ENCODE results near the gene GPR39.

The GPR39 gene

GRCh38 chr2:132416723-132417395 lies at the start of gene GPR39:
TSS of gene GPR39 (plus strand) at chr2:132416805.
- peaks cover 27 to 44% of the 10 kb centered on the region in 2 donors for H3K4me1 ChIP-seq (ENCODE audit: control insufficient read depth in 1 of 2, insufficient read depth in 2 of 2, low read length in 2 of 2)
- no peaks in the 10 kb centered on the region for H3K27me3 ChIP-seq (ENCODE audit: control insufficient read depth in 1 of 2, insufficient read depth in 2 of 2, low read length in 2 of 2)
- H3K9ac ChIP-seq (ENCODE audit: low read depth in 1 of 2, low read length in 2 of 2) = peak within 1 kb of the TSS; percentile 55 to 79
- no peaks in the 10 kb centered on the region for H3K9me3 ChIP-seq (ENCODE audit: control insufficient read depth in 1 of 2, low read length in 2 of 2)
- H3K36me3 ChIP-seq (ENCODE audit: control insufficient read depth in 1 of 2, insufficient read depth in 2 of 2, low read length in 2 of 2) = no peaks in the 10 kb centered on the region
- peak within 1 kb of the TSS; percentile 92 for H3K27ac ChIP-seq (ENCODE audit: low read depth, low read length)
- peak within 1 kb of the TSS; percentile 67 to 73 for H3K4me3 ChIP-seq (ENCODE audit: low read depth in 1 of 2, low read length in 2 of 2)

- H3K27ac ChIP-seq (ENCODE audit: low read depth, low read length) = no peak overlapping the region
Measured at GRCh38 chr2:132368191-132368590, 48.4 kb upstream of the GPR39 start.

GRCh38 chr2:132372276-132372675 lies 44.3 kb upstream of the GPR39 start:
- Histone ChIP-seq H3K9me3 (ENCODE audit: control insufficient read depth in 1 of 2, low read length in 2 of 2) (peaks cover 5 to 6% of the 10 kb centered on the region in 2 donors), H3K9ac (ENCODE audit: low read depth in 1 of 2, low read length in 2 of 2) (no peak overlapping the region), H3K36me3 (ENCODE audit: control insufficient read depth in 1 of 2, insufficient read depth in 2 of 2, low read length in 2 of 2) (no peaks in the 10 kb centered on the region), H3K27ac (ENCODE audit: low read depth, low read length) (no peak overlapping the region), H3K4me1 (ENCODE audit: control insufficient read depth in 1 of 2, insufficient read depth in 2 of 2, low read length in 2 of 2) (no peaks in the 10 kb centered on the region), H3K4me3 (ENCODE audit: low read depth in 1 of 2, low read length in 2 of 2) (no peak overlapping the region), H3K27me3 (ENCODE audit: control insufficient read depth in 1 of 2, insufficient read depth in 2 of 2, low read length in 2 of 2) (no peaks in the 10 kb centered on the region)

More at GRCh38 chr2:132368191-132368590, 48.4 kb upstream of the GPR39 start:
- H3K36me3 ChIP-seq (ENCODE audit: control insufficient read depth in 1 of 2, insufficient read depth in 2 of 2, low read length in 2 of 2) = no peaks in the 10 kb centered on the region
- H3K27me3 ChIP-seq (ENCODE audit: control insufficient read depth in 1 of 2, insufficient read depth in 2 of 2, low read length in 2 of 2) = no peaks in the 10 kb centered on the region
- no peak overlapping the region for H3K4me3 ChIP-seq (ENCODE audit: low read depth in 1 of 2, low read length in 2 of 2)
- no peak overlapping the region for H3K9ac ChIP-seq (ENCODE audit: low read depth in 1 of 2, low read length in 2 of 2)
- peaks cover 0 to under 1% of the 10 kb centered on the region in 2 donors for H3K9me3 ChIP-seq (ENCODE audit: control insufficient read depth in 1 of 2, low read length in 2 of 2)
- no peaks in the 10 kb centered on the region for H3K4me1 ChIP-seq (ENCODE audit: control insufficient read depth in 1 of 2, insufficient read depth in 2 of 2, low read length in 2 of 2)

- no peak overlapping the region for H3K9ac ChIP-seq (ENCODE audit: low read depth in 1 of 2, low read length in 2 of 2)
- peaks cover 5 to 6% of the 10 kb centered on the region in 2 donors for H3K9me3 ChIP-seq (ENCODE audit: control insufficient read depth in 1 of 2, low read length in 2 of 2)
- H3K4me3 ChIP-seq (ENCODE audit: low read depth in 1 of 2, low read length in 2 of 2) = no peak overlapping the region
- no peak overlapping the region for H3K27ac ChIP-seq (ENCODE audit: low read depth, low read length)
- no peaks in the 10 kb centered on the region for H3K4me1 ChIP-seq (ENCODE audit: control insufficient read depth in 1 of 2, insufficient read depth in 2 of 2, low read length in 2 of 2)
- H3K27me3 ChIP-seq (ENCODE audit: control insufficient read depth in 1 of 2, insufficient read depth in 2 of 2, low read length in 2 of 2) = no peaks in the 10 kb centered on the region
- no peaks in the 10 kb centered on the region for H3K36me3 ChIP-seq (ENCODE audit: control insufficient read depth in 1 of 2, insufficient read depth in 2 of 2, low read length in 2 of 2)
Measured at GRCh38 chr2:132373391-132374135, 43.0 kb upstream of the GPR39 start.

- Histone ChIP-seq H3K36me3 (ENCODE audit: control insufficient read depth in 1 of 2, insufficient read depth in 2 of 2, low read length in 2 of 2) (no peaks in the 10 kb centered on the region), H3K27me3 (ENCODE audit: control insufficient read depth in 1 of 2, insufficient read depth in 2 of 2, low read length in 2 of 2) (no peaks in the 10 kb centered on the region), H3K9ac (ENCODE audit: low read depth in 1 of 2, low read length in 2 of 2) (no peak overlapping the region), H3K9me3 (ENCODE audit: control insufficient read depth in 1 of 2, low read length in 2 of 2) (peaks cover 5 to 6% of the 10 kb centered on the region in 2 donors), H3K4me1 (ENCODE audit: control insufficient read depth in 1 of 2, insufficient read depth in 2 of 2, low read length in 2 of 2) (no peaks in the 10 kb centered on the region), H3K4me3 (ENCODE audit: low read depth in 1 of 2, low read length in 2 of 2) (no peak overlapping the region), H3K27ac (ENCODE audit: low read depth, low read length) (no peak overlapping the region)
Measured at GRCh38 chr2:132374151-132374550, 42.5 kb upstream of the GPR39 start.

GRCh38 chr2:132374551-132374950 lies 42.1 kb upstream of the GPR39 start:
- H3K27ac ChIP-seq (ENCODE audit: low read depth, low read length) = no peak overlapping the region
- H3K9ac ChIP-seq (ENCODE audit: low read depth in 1 of 2, low read length in 2 of 2) = no peak overlapping the region
- H3K27me3 ChIP-seq (ENCODE audit: control insufficient read depth in 1 of 2, insufficient read depth in 2 of 2, low read length in 2 of 2) = no peaks in the 10 kb centered on the region
- H3K36me3 ChIP-seq (ENCODE audit: control insufficient read depth in 1 of 2, insufficient read depth in 2 of 2, low read length in 2 of 2) = no peaks in the 10 kb centered on the region
- peaks cover 5 to 6% of the 10 kb centered on the region in 2 donors for H3K9me3 ChIP-seq (ENCODE audit: control insufficient read depth in 1 of 2, low read length in 2 of 2)
- H3K4me1 ChIP-seq (ENCODE audit: control insufficient read depth in 1 of 2, insufficient read depth in 2 of 2, low read length in 2 of 2) = no peaks in the 10 kb centered on the region
- H3K4me3 ChIP-seq (ENCODE audit: low read depth in 1 of 2, low read length in 2 of 2) = no peak overlapping the region

- no peaks in the 10 kb centered on the region for H3K4me1 ChIP-seq (ENCODE audit: control insufficient read depth in 1 of 2, insufficient read depth in 2 of 2, low read length in 2 of 2)
- no peak overlapping the region for H3K4me3 ChIP-seq (ENCODE audit: low read depth in 1 of 2, low read length in 2 of 2)
- H3K36me3 ChIP-seq (ENCODE audit: control insufficient read depth in 1 of 2, insufficient read depth in 2 of 2, low read length in 2 of 2) = no peaks in the 10 kb centered on the region
- no peaks in the 10 kb centered on the region for H3K27me3 ChIP-seq (ENCODE audit: control insufficient read depth in 1 of 2, insufficient read depth in 2 of 2, low read length in 2 of 2)
- H3K9me3 ChIP-seq (ENCODE audit: control insufficient read depth in 1 of 2, low read length in 2 of 2) = peaks cover 5 to 6% of the 10 kb centered on the region in 2 donors
- H3K9ac ChIP-seq (ENCODE audit: low read depth in 1 of 2, low read length in 2 of 2) = no peak overlapping the region
- no peak overlapping the region for H3K27ac ChIP-seq (ENCODE audit: low read depth, low read length)
Measured at GRCh38 chr2:132374961-132375360, 41.6 kb upstream of the GPR39 start.

GRCh38 chr2:132381376-132381775 lies 35.2 kb upstream of the GPR39 start:
- Histone ChIP-seq H3K4me1 (ENCODE audit: control insufficient read depth in 1 of 2, insufficient read depth in 2 of 2, low read length in 2 of 2) (no peaks in the 10 kb centered on the region), H3K9ac (ENCODE audit: low read depth in 1 of 2, low read length in 2 of 2) (no peak overlapping the region), H3K27me3 (ENCODE audit: control insufficient read depth in 1 of 2, insufficient read depth in 2 of 2, low read length in 2 of 2) (no peaks in the 10 kb centered on the region), H3K36me3 (ENCODE audit: control insufficient read depth in 1 of 2, insufficient read depth in 2 of 2, low read length in 2 of 2) (no peaks in the 10 kb centered on the region), H3K4me3 (ENCODE audit: low read depth in 1 of 2, low read length in 2 of 2) (no peak overlapping the region), H3K9me3 (ENCODE audit: control insufficient read depth in 1 of 2, low read length in 2 of 2) (peaks cover 0 to 4% of the 10 kb centered on the region in 2 donors), H3K27ac (ENCODE audit: low read depth, low read length) (no peak overlapping the region)

GRCh38 chr2:132383956-132384355 lies 32.6 kb upstream of the GPR39 start:
- Histone ChIP-seq H3K9me3 (ENCODE audit: control insufficient read depth in 1 of 2, low read length in 2 of 2) (peaks cover 0 to 4% of the 10 kb centered on the region in 2 donors), H3K27ac (ENCODE audit: low read depth, low read length) (no peak overlapping the region), H3K27me3 (ENCODE audit: control insufficient read depth in 1 of 2, insufficient read depth in 2 of 2, low read length in 2 of 2) (no peaks in the 10 kb centered on the region), H3K4me3 (ENCODE audit: low read depth in 1 of 2, low read length in 2 of 2) (no peak overlapping the region), H3K4me1 (ENCODE audit: control insufficient read depth in 1 of 2, insufficient read depth in 2 of 2, low read length in 2 of 2) (no peaks in the 10 kb centered on the region), H3K36me3 (ENCODE audit: control insufficient read depth in 1 of 2, insufficient read depth in 2 of 2, low read length in 2 of 2) (no peaks in the 10 kb centered on the region), H3K9ac (ENCODE audit: low read depth in 1 of 2, low read length in 2 of 2) (no peak overlapping the region)

GRCh38 chr2:132384491-132385151 lies 32.0 kb upstream of the GPR39 start:
- Histone ChIP-seq H3K27ac (ENCODE audit: low read depth, low read length) (no peak overlapping the region), H3K9me3 (ENCODE audit: control insufficient read depth in 1 of 2, low read length in 2 of 2) (peaks cover 0 to 4% of the 10 kb centered on the region in 2 donors), H3K4me3 (ENCODE audit: low read depth in 1 of 2, low read length in 2 of 2) (no peak overlapping the region), H3K27me3 (ENCODE audit: control insufficient read depth in 1 of 2, insufficient read depth in 2 of 2, low read length in 2 of 2) (no peaks in the 10 kb centered on the region), H3K9ac (ENCODE audit: low read depth in 1 of 2, low read length in 2 of 2) (no peak overlapping the region), H3K36me3 (ENCODE audit: control insufficient read depth in 1 of 2, insufficient read depth in 2 of 2, low read length in 2 of 2) (no peaks in the 10 kb centered on the region), H3K4me1 (ENCODE audit: control insufficient read depth in 1 of 2, insufficient read depth in 2 of 2, low read length in 2 of 2) (no peaks in the 10 kb centered on the region)

All from duodenal mucosa (tissue), 2 donors.